Measurements from ENCODE around the gene DPH1.

DNA sequence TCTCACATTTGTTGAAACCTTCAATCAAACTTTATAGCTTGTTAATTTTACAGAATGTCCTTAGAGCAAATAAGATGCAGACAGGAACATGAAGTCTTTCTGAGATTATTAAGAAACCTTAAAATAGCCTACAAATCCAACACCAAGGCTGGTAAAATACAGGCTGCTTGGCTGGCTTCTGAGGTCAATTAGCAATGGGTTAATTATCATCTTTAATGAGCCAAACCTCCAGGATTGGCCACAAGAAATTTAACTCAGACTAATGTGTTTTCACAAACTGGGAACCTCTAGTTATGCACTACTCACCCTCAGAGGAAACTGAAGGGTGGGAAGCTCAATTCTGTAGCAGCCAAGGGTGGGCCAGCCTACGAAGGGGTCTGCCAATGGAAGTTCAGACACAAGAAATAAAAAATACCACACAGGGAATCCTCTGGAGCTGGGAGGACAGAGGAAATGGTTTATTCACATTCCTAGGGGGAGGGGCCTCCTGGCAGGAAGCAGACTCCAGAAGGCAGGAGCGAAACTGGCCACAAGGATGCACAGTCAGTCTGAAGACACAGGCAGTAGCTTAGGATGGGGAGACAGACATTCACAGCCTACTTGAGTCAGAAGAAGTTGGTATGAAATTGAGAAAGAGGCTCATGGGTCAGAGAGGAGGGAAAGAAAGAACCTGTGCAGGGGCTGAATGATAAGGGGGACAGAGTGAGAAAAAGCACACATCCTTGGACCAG, 61.0 kb downstream of the DPH1 start:
- TF ChIP-seq CTCF (conservative IDR thresholded peaks at IDR 0.05; ENCODE audit: low read length) (no peak), EZH2phosphoT487 (IDR thresholded peaks at IDR 0.05; ENCODE audit: borderline replicate concordance) (no peak)
